GM19455 (cell line): ENCODE data around the gene PLSCR4.
"Not testable (repeated sequence)": the region's sequence is repeated elsewhere in the genome, so short reads cannot be mapped to it uniquely, and the experiment has no call there.

Experiments used
- ATAC-seq: cut with Tn5 transposase; IDR thresholded peaks from one replicate; pipeline ENCODE4 v1.9.1; 2021; ENCODE audit not compliant: unreplicated experiment

Gene PLSCR4

GRCh38 chr3:146249921-146250320 lies 984 bp downstream of the PLSCR4 start:
- ATAC-seq, result no peak

- ATAC-seq, result no peak
Observed at GRCh38 chr3:146247911-146248310, 3.0 kb downstream of the PLSCR4 start.

- no peak for ATAC-seq
Observed at GRCh38 chr3:146246526-146246925, 4.4 kb downstream of the PLSCR4 start.

GRCh38 chr3:146243559-146243958 lies 7.3 kb downstream of the PLSCR4 start:
- no peak for ATAC-seq

GRCh38 chr3:146241523-146242240 lies 9.2 kb downstream of the PLSCR4 start:
- ATAC-seq, result no peak

GRCh38 chr3:146233487-146233886 lies 17.4 kb downstream of the PLSCR4 start:
- ATAC-seq, result no peak

- ATAC-seq, result no peak
Observed at GRCh38 chr3:146227486-146227885, 23.4 kb downstream of the PLSCR4 start.

GRCh38 chr3:146226881-146227280 lies 24.0 kb downstream of the PLSCR4 start:
- no peak for ATAC-seq

GRCh38 chr3:146225458-146225857 lies 25.4 kb downstream of the PLSCR4 start:
- ATAC-seq, result not testable (repeated sequence)

- no peak for ATAC-seq
Observed at GRCh38 chr3:146223401-146224373, 27.2 kb downstream of the PLSCR4 start.

GRCh38 chr3:146222204-146223046 lies 28.5 kb downstream of the PLSCR4 start:
- ATAC-seq, result no peak

GRCh38 chr3:146221276-146221675 lies 29.6 kb downstream of the PLSCR4 start:
- ATAC-seq, result no peak

- no peak for ATAC-seq
Observed at GRCh38 chr3:146218880-146219866, 31.7 kb downstream of the PLSCR4 start.

GRCh38 chr3:146217324-146217723 lies 33.6 kb downstream of the PLSCR4 start:
- no peak for ATAC-seq

GRCh38 chr3:146214493-146214892 lies 36.4 kb downstream of the PLSCR4 start:
- ATAC-seq, result no peak

GRCh38 chr3:146209371-146209770 lies 41.5 kb downstream of the PLSCR4 start:
- ATAC-seq, result no peak

- no peak for ATAC-seq
Observed at GRCh38 chr3:146203776-146204175, 47.1 kb downstream of the PLSCR4 start.

- ATAC-seq, result no peak
Observed at GRCh38 chr3:146200461-146201220, 50.3 kb downstream of the PLSCR4 start.

- no peak for ATAC-seq
Observed at GRCh38 chr3:146199762-146200161, 51.1 kb downstream of the PLSCR4 start.
